Left hindlimb (tissue), 1 donor: ENCODE measurements around the gene KLK5.
"Not testable (repeated sequence)": the region's sequence is repeated elsewhere in the genome, so short reads cannot be mapped to it uniquely, and the experiment has no call there.

ENCODE experiments used
- DNase-seq: peaks from one replicate; pipeline ENCODE4 v3.0.0-alpha.2; 2018

KLK5 gene, protein sequence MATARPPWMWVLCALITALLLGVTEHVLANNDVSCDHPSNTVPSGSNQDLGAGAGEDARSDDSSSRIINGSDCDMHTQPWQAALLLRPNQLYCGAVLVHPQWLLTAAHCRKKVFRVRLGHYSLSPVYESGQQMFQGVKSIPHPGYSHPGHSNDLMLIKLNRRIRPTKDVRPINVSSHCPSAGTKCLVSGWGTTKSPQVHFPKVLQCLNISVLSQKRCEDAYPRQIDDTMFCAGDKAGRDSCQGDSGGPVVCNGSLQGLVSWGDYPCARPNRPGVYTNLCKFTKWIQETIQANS

DNA sequence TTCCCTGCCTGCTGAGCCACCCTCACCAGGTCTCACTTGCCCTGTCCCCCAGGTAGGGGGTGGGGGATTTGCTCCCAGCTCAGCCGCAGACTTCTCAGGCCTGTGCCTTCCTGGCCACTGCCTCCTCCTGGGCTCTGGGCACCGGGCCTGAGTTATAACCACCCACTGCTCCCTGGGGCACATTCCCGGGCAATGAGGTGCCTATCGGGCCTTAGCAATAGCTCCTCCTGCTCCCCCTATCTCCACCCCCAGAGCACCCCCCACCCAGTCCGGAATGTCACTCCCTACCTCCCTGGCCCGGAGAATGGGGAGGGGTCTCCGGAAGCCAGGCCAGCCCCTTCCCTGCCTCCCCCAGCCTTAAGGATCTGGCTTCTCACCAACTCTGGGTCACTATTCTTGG lies at the start of gene KLK5:
Gene KLK5, minus strand, starts transcription at position 129 of the 400 bp plus-strand sequence. CDS start 381 bp downstream, outside the sequence.
- no peak for DNase-seq

GRCh38 chr19:51002089-51002532 lies 49.3 kb upstream of the KLK5 start:
- DNase-seq, result no peak

DNA sequence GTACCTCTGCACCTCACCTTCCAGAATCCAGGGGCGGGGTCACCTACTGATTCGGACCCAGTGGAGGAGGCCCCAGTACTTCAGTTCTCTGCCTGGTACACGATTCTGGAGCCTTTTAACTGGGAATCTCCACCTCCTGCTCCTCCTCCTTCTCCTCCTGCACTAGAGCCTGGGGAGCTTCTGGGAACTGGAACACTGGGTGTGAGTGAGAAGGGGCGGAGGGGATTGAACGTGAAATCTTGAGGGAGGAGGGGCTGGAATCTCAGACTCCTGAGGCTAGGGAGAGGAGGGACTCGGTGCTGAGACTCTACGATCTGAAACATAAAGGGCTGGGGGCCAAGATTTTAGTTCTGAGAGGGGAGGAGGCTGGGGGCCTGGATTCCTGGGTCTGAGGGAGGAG lies 48.7 kb upstream of the KLK5 start, which contains the start of gene KLK8:
Gene KLK8, minus strand, starts transcription at position 90 of the 400 bp plus-strand sequence. CDS start 437 bp downstream, outside the sequence.
- no peak for DNase-seq

GRCh38 chr19:51000981-51001380 lies 48.1 kb upstream of the KLK5 start:
- DNase-seq, result no peak

GRCh38 chr19:51000426-51000825 lies 47.6 kb upstream of the KLK5 start:
- no peak for DNase-seq

- DNase-seq, result no peak
Measured at GRCh38 chr19:50998686-50999085, 45.8 kb upstream of the KLK5 start.

DNA sequence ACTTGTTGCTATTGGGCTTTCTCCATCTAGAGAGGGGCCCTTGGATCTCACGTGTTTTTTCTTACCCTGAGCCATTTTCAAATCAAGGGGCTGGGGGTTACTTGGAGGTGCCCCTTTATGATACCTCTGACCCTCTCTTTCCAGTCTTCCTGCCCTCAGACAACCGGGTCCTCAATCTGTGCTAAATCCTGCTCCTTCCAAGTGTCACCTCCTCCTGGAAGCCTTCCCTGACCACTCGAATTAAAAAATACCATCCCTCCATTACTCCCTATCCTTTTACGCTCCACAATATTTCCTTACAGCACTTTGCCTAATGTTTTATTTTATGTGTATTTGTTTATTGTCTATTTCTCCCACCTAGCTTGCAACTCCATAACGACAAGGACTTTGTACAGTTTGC lies 45.2 kb upstream of the KLK5 start:
- no peak for DNase-seq

- DNase-seq, result no peak
Measured at GRCh38 chr19:50994129-50994528, 41.3 kb upstream of the KLK5 start.

DNA sequence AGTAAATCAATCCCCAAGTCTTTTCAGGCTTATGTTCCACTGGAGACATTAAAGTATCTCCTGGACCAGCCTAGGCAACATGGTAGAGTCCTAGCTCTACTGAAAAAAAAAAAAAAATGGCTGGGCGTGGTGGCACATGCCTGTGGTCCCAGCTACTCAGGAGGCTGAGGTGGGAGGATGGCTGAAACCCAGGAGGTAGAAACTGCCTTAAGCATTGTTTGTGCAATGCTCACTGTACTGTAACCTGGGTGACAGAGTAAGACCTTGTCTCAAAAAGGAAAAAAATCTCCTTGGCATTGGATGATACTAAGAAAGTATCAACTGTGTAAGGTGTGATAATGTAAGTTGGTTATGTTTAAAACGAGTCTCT lies 39.8 kb upstream of the KLK5 start:
- no peak for DNase-seq

- not testable (repeated sequence) for DNase-seq
Measured at GRCh38 chr19:50984416-50984815, 31.6 kb upstream of the KLK5 start.

GRCh38 chr19:50983625-50984292 lies 30.9 kb upstream of the KLK5 start, which contains the start of gene KLK7:
Gene KLK7 (minus strand): TSS chr19:50983917. CDS start chr19:50982399, 1,518 bp downstream.
- no peak for DNase-seq

GRCh38 chr19:50982186-50982585 lies 29.3 kb upstream of the KLK5 start:
- no peak for DNase-seq

DNA sequence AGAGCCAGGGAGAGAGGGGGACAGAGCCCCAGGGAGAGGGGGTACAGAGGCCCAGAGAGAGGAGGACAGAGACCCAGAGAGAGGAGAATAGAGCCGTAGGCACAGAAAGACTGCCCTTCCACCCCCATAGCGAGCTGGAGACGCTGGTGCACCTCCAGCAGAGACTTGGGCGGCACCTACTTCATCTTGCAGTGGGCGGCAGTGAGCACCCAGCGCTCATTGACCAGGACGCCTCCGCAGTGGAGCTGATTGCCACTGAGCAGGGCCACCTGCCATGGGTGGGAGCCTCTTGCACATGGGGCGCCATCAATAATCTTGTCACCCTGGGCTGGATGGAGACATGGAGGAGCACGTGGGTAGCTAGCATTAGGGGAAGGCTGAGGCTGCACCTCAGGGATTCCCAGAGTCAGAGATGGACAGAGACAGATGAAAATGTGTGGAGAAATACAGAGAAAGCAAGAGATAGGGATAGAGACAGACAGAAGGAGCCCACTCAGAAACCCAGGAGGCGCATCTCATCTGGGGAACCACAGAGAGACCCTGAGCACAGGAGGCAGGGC lies 28.8 kb upstream of the KLK5 start:
- DNase-seq, result no peak

DNA sequence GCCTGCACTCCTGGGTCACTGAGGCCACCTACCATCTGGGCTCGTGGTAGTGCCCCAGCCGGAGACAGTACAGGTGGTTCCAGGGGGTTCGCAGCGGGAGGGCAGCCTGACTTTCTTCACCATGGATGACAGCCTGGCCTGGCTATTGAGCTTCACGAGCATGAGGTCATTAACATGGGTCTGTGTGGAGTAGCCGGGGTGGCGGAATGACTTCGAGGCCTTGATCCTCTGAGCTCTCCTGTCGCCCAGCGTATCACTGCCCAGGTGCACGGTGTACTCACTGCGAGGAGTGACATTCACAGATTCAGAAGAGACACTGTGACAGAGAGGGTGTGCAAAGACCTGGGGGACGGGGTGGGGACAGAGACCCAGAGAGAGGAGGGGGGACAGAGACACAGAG lies 27.4 kb upstream of the KLK5 start:
- no peak for DNase-seq

GRCh38 chr19:50979758-50980157 lies 26.9 kb upstream of the KLK5 start:
- DNase-seq, result no peak

DNA sequence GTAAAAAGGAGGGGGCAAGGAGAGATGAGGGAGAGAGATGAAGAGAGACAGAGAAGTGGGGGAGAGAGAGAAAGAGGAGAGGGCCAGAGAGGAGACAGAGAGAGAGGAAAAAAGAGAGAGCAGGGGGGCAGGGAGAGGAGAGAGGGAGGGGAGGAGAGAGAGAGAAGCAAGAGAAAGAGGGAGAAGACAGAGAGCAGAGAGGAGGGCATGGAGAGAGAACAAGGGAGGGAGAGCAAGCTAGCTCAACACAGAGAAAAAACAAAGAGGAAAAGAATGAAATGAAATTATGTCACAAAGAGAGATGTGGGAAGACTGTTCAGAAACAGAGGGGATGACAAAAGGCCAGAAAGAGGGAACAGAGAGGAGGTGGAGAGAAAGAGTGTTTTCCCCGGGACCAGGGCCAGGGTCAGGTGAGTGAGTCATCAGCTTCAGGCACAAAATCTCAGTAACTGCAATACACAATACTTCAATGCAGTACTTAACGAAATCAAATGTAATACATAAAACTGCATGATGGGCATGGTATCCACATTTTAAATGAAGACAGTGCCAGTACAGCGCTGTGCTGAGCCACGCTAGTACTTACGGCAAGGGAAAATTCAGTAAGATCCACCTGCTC lies 26.0 kb upstream of the KLK5 start:
- DNase-seq, result no peak

DNA sequence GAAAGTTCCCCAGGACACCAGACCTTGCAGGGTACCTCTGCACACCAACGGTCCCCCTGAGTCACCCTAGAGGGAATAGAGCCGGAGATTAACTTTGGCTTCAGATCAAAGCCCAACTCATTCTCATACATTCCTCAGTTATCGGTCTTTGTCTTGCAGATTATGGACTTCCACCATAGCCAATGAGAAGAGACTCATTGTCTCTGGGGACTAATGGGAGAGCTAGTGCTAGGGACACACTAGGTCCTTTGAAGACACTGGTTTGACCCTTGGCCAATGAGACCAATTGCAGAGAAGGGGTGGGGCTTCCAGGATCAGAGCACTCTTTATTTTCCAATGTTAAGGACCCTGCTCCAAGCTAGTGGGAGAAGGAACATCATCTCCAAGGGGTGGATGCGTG lies 24.8 kb upstream of the KLK5 start:
- DNase-seq, result no peak

DNA sequence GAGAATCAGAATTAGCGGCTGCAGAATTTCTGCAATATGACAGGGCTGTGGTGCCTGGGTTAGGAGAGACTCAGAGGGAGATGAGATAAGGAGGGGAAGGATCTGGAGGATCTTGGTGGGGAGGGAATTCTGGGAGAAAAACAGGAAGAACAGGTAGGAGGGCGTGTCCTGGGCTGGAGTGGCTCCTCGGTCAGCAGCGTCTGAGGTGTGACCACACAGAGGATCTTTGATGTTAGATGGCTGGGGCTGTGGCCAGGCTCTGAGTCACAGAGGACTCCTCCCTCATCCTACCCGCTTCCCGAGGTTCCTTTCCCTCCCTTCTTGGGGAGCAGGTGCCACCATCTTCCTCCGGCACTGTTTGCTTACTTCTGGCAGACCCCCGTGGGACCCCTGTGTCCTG lies 22.9 kb upstream of the KLK5 start:
- DNase-seq, result no peak

DNA sequence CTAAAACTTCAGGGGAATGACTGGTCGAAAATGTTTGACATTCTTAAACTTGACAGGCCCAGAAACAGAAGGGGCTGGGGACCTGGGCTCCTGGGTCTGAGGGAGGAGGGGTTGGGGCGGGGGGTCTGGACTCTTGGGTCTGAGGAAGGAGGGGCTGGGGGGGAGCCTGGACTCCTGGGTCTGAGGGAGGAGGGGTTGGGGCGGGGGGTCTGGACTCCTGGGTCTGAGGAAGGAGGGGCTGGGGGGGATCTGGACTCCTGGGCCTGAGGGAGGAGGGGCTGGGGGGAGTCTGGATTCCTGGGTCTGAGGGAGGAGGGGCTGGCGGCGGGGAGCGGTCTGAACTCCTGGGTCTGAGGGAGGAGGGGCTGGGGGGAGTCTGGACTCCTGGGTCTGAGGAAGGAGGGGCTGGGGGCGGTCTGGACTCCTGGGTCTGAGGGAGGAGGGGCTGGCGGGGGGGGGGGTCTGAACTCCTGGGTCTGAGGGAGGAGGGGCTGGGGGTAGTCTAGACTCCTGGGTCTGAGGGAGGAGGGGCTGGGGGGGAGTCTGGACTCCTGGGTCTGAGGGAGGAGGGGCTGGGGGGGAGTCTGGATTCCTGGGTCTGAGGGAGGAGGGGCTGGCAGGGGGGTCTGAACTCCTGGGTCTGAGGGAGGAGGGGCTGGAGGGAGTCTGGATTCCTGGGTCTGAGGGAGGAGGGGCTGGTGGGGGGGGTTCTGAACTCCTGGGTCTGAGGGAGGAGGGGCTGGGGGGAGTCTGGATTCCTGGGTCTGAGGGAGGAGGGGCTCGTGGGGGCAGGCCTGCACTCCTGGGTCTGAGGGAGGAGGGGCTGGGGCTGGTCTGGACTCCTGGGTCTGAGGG lies 22.1 kb upstream of the KLK5 start:
- no peak for DNase-seq

DNA sequence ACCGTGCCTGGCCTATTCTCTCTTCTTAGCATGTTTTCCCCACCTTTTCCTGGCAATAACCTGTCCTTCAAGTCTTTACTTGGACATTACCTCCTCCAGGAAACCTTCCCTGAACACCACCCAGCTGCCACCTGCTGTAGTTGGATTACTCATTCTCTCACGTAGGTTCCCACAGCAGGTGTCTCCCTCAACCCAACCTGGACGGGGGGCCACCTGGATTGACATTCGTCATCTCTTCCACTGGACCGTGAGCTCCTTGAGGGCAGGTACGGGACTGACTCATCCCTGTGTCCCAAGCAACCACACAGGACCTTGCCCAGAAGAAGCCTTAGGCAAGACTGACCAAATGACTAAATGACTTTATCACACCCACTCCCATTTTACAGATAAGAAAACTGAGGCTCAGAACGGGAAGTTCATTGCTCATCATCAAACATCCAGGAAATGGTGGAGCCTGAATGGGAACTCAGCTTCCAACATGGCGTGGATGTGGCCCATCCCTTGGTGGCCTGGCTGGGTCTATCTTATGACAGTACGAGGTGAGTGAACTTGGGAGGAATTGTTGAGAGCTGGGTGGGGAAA lies 20.0 kb upstream of the KLK5 start:
- DNase-seq, result no peak

- DNase-seq, result not testable (repeated sequence)
Measured at GRCh38 chr19:50969810-50970209, 17.0 kb upstream of the KLK5 start.

DNA sequence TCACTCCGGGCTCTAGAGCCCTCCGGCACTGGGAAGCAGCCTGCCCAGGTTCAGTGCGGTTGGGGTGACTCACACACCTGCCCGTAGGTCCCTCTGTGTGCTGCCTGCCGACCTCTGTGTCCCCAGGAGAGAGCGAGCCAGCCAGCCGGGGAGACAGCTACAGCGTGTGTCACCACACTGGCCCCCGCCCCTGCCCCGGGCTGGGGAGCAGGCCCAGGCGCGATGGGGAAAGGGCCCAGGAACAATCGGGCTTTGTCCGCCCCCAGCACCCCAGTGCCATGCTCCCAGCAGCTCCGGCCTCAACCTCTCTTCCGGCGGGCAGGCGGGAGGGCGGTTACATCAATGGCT lies 16.5 kb upstream of the KLK5 start, which contains the start of gene KLK6:
Gene KLK6, minus strand, starts transcription at position 179 of the 348 bp plus-strand sequence. CDS start 1,487 bp downstream, outside the sequence.
- no peak for DNase-seq
